ENCODE measurements around the gene HOXD3. TPM values are rescaled to one million over a fixed set of nuclear protein-coding genes. Genes with fewer than 3 reads are reported as not detected.

Gene HOXD3
- total RNA-seq (not detected), polyA plus RNA-seq (not detected)

GRCh38 chr2:176156807-176157498, at the start of gene HOXD3:
TSS of gene HOXD3 (plus strand) at chr2:176157307. CDS start at chr2:176169115, 11,808 bp downstream.
- DNase-seq, result no peak
- Histone ChIP-seq H3K4me3 (ENCODE audit: low read length in 2 of 2) (no peak within 1 kb of the TSS), H3K27ac (ENCODE audit: low read depth, low read length) (no peak within 1 kb of the TSS), H3K4me1 (ENCODE audit: insufficient read depth, low read length) (peaks cover 6% of the 10 kb centered on the region), H3K9me3 (ENCODE audit: control insufficient read depth in 1 of 2, low read length in 2 of 2) (no peaks in the 10 kb centered on the region), H3K36me3 (ENCODE audit: insufficient read depth, low read length) (no peaks in the 10 kb centered on the region), H3K27me3 (ENCODE audit: insufficient read depth, low read length) (peaks cover 55% of the 10 kb centered on the region)
- Mint-ChIP-seq H3K9me3 (peaks cover 0 to 17% (median 2%) of the 10 kb centered on the region in 8 donors), H3K4me1 (peaks cover 6 to 25% (median 8%) of the 10 kb centered on the region in 4 donors), H3K4me3 (peak within 1 kb of the TSS in 6 of 8 donors; percentile 7 to 69 (median 32)), H3K27ac (peak within 1 kb of the TSS in 3 of 7 donors; percentile 5 to 75 (median 34)), H3K36me3 (peaks cover 0 to 1% of the 10 kb centered on the region in 2 donors), H3K27me3 (peaks cover 56 to 63% of the 10 kb centered on the region in 2 donors)
- POLR2A ChIA-PET (ENCODE audit: partially characterized antibody), result no interaction called here
- intact Hi-C loops (cut with micrococcal nuclease), result no loop called here
- CTCF ChIA-PET (ENCODE audit: partially characterized antibody), result no interaction called here

DNA sequence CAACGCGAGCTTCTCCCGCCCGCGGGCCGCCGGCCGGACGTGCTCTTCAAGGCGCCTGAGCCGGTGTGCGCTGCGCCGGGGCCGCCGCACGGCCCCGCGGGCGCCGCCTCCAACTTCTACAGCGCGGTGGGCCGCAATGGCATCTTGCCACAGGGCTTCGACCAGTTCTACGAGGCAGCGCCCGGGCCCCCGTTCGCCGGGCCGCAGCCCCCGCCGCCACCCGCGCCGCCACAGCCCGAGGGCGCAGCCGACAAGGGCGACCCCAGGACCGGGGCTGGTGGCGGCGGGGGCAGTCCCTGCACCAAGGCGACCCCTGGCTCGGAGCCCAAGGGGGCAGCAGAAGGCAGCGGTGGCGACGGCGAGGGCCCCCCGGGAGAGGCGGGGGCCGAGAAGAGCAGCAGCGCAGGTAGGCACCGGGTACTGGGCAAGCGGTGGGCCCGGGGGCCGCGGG, 49.4 kb upstream of the HOXD3 start:
- CTCF ChIA-PET (ENCODE audit: partially characterized antibody), result no interaction called here
- H3K4me1 Mint-ChIP-seq, result peaks cover 10 to 48% (median 28%) of the 10 kb centered on the region in 4 donors

DNA sequence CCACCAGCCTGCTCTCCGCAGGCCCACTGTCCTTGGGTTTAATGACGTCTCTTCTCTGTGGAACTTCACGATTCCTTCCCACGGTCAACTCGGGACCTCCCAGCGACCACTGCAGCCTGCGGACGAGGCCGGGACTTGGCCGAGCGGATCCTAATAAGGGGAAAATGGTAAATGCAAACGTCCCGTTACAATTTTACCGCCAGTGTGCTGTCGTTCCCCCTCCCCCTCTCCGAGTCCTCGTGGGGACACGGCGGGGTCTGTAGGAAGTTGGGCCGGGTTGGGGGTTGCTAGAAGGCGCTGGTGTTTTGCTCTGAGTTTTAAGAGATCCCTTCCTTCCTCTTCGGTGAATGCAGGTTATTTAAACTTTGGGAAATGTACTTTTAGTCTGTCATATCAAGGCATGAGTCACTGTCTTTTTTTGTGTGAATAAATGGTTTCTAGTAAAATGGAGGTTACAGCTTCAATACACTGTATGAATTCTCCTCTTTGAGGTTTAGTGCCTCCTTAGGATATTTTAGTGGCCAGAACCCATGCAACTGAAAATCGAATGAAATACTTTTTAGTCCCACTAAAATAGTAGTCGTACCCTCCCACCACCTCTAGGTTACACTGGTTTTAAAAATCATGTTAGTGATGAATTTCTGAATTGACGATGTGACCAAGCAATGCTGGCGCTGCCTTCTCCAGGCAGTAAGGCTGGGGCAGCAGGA, 47.8 kb upstream of the HOXD3 start:
- H3K27me3 Mint-ChIP-seq, result peaks cover 71 to 78% of the 10 kb centered on the region in 2 donors
- no peak for DNase-seq
- Histone ChIP-seq H3K9me3 (ENCODE audit: control insufficient read depth in 1 of 2, low read length in 2 of 2) (no peaks in the 10 kb centered on the region), H3K4me3 (ENCODE audit: low read length in 2 of 2) (no peak overlapping the region), H3K36me3 (ENCODE audit: insufficient read depth, low read length) (no peaks in the 10 kb centered on the region), H3K4me1 (ENCODE audit: insufficient read depth, low read length) (peaks cover 10% of the 10 kb centered on the region), H3K27ac (ENCODE audit: low read depth, low read length) (no peak overlapping the region), H3K27me3 (ENCODE audit: insufficient read depth, low read length) (peaks cover 76% of the 10 kb centered on the region)
- ChIA-PET POLR2A (ENCODE audit: partially characterized antibody) (interaction anchor here (1.9 kb wide), 1 partner anchor 11 kb away, joined by 4 read pairs; no protein-coding TSS in a partner anchor), CTCF (ENCODE audit: partially characterized antibody) (interaction anchor here (3.4 kb wide), 1 partner anchor 18 kb away, joined by 12 read pairs; no protein-coding TSS in a partner anchor)
- intact Hi-C loops (cut with micrococcal nuclease), result no loop called here
- H3K4me3 Mint-ChIP-seq, result peak overlapping the region in 7 of 8 donors; percentile 2 to 61 (median 55)
- H3K9me3 Mint-ChIP-seq, result peaks cover 0 to 31% (median 20%) of the 10 kb centered on the region in 8 donors
- H3K27ac Mint-ChIP-seq, result peak overlapping the region in 4 of 7 donors; percentile 23 to 63 (median 50)
- no peaks in the 10 kb centered on the region for H3K36me3 Mint-ChIP-seq
- H3K4me1 Mint-ChIP-seq, result peaks cover 10 to 42% (median 27%) of the 10 kb centered on the region in 4 donors

More for the DNA sequence above, 49.4 kb upstream of the HOXD3 start:
- Histone ChIP-seq H3K27me3 (ENCODE audit: insufficient read depth, low read length) (peaks cover 77% of the 10 kb centered on the region), H3K4me3 (ENCODE audit: low read length in 2 of 2) (no peak overlapping the region), H3K27ac (ENCODE audit: low read depth, low read length) (no peak overlapping the region), H3K36me3 (ENCODE audit: insufficient read depth, low read length) (no peaks in the 10 kb centered on the region), H3K4me1 (ENCODE audit: insufficient read depth, low read length) (peaks cover 10% of the 10 kb centered on the region), H3K9me3 (ENCODE audit: control insufficient read depth in 1 of 2, low read length in 2 of 2) (no peaks in the 10 kb centered on the region)
- H3K27me3 Mint-ChIP-seq, result peaks cover 73 to 76% of the 10 kb centered on the region in 2 donors
- intact Hi-C loops (cut with micrococcal nuclease), result no loop called here
- H3K27ac Mint-ChIP-seq, result peak overlapping the region in 1 of 7 donors; percentile 63
- H3K9me3 Mint-ChIP-seq, result peaks cover 0 to 28% (median 21%) of the 10 kb centered on the region in 8 donors
- no peaks in the 10 kb centered on the region for H3K36me3 Mint-ChIP-seq
- POLR2A ChIA-PET (ENCODE audit: partially characterized antibody), result no interaction called here
- no peak overlapping the region for H3K4me3 Mint-ChIP-seq
- DNase-seq, result no peak

DNA sequence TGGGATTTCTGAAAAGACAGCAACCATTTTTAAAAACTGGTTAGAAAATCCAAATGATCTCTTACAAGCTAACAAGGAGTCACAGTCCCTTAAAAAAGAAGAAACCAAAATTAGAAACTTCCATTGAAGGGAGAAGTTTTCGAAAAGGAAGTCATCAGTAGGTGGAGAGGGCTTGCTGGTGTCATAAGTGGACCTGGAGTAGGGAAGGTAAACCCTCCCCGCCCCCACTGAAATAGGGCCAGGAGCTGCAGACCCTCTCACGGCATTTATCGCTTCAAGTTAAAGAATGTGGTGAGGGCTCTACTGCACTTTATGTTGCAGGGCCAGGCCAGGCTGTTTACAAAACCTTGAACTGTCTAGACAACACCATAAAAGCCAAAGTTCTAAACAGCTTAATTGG, 47.2 kb upstream of the HOXD3 start:
- POLR2A ChIA-PET (ENCODE audit: partially characterized antibody), result interaction anchor here (0.5 to 1.9 kb wide), 3 partner anchors 11 to 943 kb away, joined by 3 to 4 read pairs (median 3); no protein-coding TSS in a partner anchor

DNA sequence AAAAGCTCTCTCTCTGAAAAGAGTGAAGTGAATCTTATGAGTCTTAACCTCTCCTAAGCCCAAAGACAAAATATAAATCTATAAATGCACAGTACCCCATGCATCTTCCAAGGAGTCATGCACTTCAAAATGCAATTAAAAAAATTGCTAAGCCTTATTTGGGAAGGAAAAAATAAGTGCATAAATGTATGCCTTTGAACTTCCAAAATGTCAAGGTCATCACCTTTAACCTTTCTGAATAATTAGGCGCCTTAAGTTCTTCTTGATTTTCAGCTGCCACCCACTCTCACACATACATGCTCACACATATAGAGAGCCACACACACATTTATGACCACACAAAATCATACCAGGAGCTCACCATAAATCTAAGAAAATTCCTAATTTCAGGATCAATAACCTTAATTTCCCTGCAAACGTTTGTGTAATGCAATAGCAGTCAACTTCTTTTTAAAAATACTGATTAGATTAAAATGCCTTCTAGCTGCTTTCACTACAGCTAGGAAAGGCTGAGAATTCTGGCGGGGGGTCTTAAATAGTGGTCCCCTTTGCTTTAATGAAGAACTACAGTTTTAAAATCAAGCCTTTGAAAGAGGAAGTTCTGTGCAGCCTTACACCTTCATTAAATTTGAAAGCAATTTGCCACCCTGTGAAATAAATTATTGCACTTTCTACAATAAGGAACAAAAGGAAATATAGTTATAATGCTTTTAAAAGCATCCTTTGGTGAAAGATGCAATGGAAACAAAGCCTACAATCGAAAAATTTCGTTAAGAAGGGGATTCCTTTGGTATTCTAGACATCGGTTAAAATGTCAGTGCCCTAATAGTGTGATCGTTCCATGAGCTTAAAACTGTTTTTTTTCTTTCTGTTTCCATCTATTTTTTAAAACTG, 46.4 kb upstream of the HOXD3 start:
- H3K27me3 ChIP-seq (ENCODE audit: insufficient read depth, low read length), result peaks cover 68% of the 10 kb centered on the region
- ChIA-PET CTCF (ENCODE audit: partially characterized antibody) (interaction anchor here (1.2 to 3.4 kb wide), 6 partner anchors 9 to 526 kb away, joined by 3 to 12 read pairs (median 4); no protein-coding TSS in a partner anchor), POLR2A (ENCODE audit: partially characterized antibody) (interaction anchor here (0.5 to 1.9 kb wide), 3 partner anchors 10 to 943 kb away, joined by 3 to 4 read pairs (median 3); no protein-coding TSS in a partner anchor)
- Mint-ChIP-seq H3K36me3 (no peaks in the 10 kb centered on the region), H3K9me3 (peaks cover 0 to 32% (median 20%) of the 10 kb centered on the region in 8 donors), H3K4me3 (peak overlapping the region in 3 of 8 donors; percentile 17 to 29 (median 26)), H3K27ac (peak overlapping the region in 4 of 7 donors; percentile 57 to 81 (median 70)), H3K4me1 (peaks cover 10 to 30% (median 21%) of the 10 kb centered on the region in 4 donors), H3K27me3 (peaks cover 64 to 73% of the 10 kb centered on the region in 2 donors)
- H3K36me3 ChIP-seq (ENCODE audit: insufficient read depth, low read length), result no peaks in the 10 kb centered on the region
- peaks cover 10% of the 10 kb centered on the region for H3K4me1 ChIP-seq (ENCODE audit: insufficient read depth, low read length)
- intact Hi-C loops (cut with micrococcal nuclease), result loop anchor here (5.0 kb wide), 1 partner anchor 33 kb away; no protein-coding TSS in a partner anchor
- H3K27ac ChIP-seq (ENCODE audit: low read depth, low read length), result no peak overlapping the region
- no peak overlapping the region for H3K4me3 ChIP-seq (ENCODE audit: low read length in 2 of 2)
- DNase-seq, result no peak
- H3K9me3 ChIP-seq (ENCODE audit: control insufficient read depth in 1 of 2, low read length in 2 of 2), result no peaks in the 10 kb centered on the region

More for the DNA sequence above, 47.2 kb upstream of the HOXD3 start:
- Histone ChIP-seq H3K27me3 (ENCODE audit: insufficient read depth, low read length) (peaks cover 73% of the 10 kb centered on the region), H3K4me3 (ENCODE audit: low read length in 2 of 2) (no peak overlapping the region), H3K4me1 (ENCODE audit: insufficient read depth, low read length) (peaks cover 10% of the 10 kb centered on the region), H3K36me3 (ENCODE audit: insufficient read depth, low read length) (no peaks in the 10 kb centered on the region), H3K27ac (ENCODE audit: low read depth, low read length) (no peak overlapping the region), H3K9me3 (ENCODE audit: control insufficient read depth in 1 of 2, low read length in 2 of 2) (no peaks in the 10 kb centered on the region)
- peak overlapping the region in 1 of 7 donors; percentile 63 for H3K27ac Mint-ChIP-seq
- H3K36me3 Mint-ChIP-seq, result no peaks in the 10 kb centered on the region
- DNase-seq, result no peak
- H3K9me3 Mint-ChIP-seq, result peaks cover 0 to 32% (median 20%) of the 10 kb centered on the region in 8 donors
- peak overlapping the region in 2 of 8 donors; percentile 4 to 55 for H3K4me3 Mint-ChIP-seq
- H3K27me3 Mint-ChIP-seq, result peaks cover 67 to 77% of the 10 kb centered on the region in 2 donors
- intact Hi-C loops (cut with micrococcal nuclease), result loop anchor here (5.0 kb wide), 1 partner anchor 33 kb away; no protein-coding TSS in a partner anchor
- CTCF ChIA-PET (ENCODE audit: partially characterized antibody), result interaction anchor here (1.3 to 3.4 kb wide), 4 partner anchors 12 to 17 kb away, joined by 3 to 12 read pairs (median 4); no protein-coding TSS in a partner anchor
- H3K4me1 Mint-ChIP-seq, result peaks cover 10 to 38% (median 24%) of the 10 kb centered on the region in 4 donors

- DNase-seq, result no peak
- H3K9me3 ChIP-seq (ENCODE audit: control insufficient read depth in 1 of 2, low read length in 2 of 2), result no peaks in the 10 kb centered on the region
- H3K27ac ChIP-seq (ENCODE audit: low read depth, low read length), result no peak overlapping the region
- Mint-ChIP-seq H3K36me3 (no peaks in the 10 kb centered on the region), H3K4me1 (peaks cover 8 to 24% (median 15%) of the 10 kb centered on the region in 4 donors), H3K4me3 (peak overlapping the region in 4 of 8 donors; percentile 17 to 32 (median 27)), H3K9me3 (peaks cover 0 to 32% (median 20%) of the 10 kb centered on the region in 8 donors), H3K27ac (peak overlapping the region in 4 of 7 donors; percentile 57 to 81 (median 70)), H3K27me3 (peaks cover 62 to 68% of the 10 kb centered on the region in 2 donors)
- H3K4me3 ChIP-seq (ENCODE audit: low read length in 2 of 2), result no peak overlapping the region
- peaks cover 9% of the 10 kb centered on the region for H3K4me1 ChIP-seq (ENCODE audit: insufficient read depth, low read length)
- CTCF ChIA-PET (ENCODE audit: partially characterized antibody), result interaction anchor here (1.2 to 3.4 kb wide), 5 partner anchors 9 to 526 kb away, joined by 3 to 12 read pairs (median 4); no protein-coding TSS in a partner anchor
- intact Hi-C loops (cut with micrococcal nuclease), result loop anchor here (5.0 kb wide), 1 partner anchor 34 kb away; no protein-coding TSS in a partner anchor
- H3K27me3 ChIP-seq (ENCODE audit: insufficient read depth, low read length), result peaks cover 65% of the 10 kb centered on the region
- no peaks in the 10 kb centered on the region for H3K36me3 ChIP-seq (ENCODE audit: insufficient read depth, low read length)
- POLR2A ChIA-PET (ENCODE audit: partially characterized antibody), result interaction anchor here (1.9 kb wide), 1 partner anchor 9 kb away, joined by 4 read pairs; no protein-coding TSS in a partner anchor
These were observed 45.8 kb upstream of the HOXD3 start for GRCh38 chr2:176111309-176111663.

Measured in CD4-positive, alpha-beta memory T cell (primary cell).